ENCODE results near the gene GFY.

Gene GFY

DNA sequence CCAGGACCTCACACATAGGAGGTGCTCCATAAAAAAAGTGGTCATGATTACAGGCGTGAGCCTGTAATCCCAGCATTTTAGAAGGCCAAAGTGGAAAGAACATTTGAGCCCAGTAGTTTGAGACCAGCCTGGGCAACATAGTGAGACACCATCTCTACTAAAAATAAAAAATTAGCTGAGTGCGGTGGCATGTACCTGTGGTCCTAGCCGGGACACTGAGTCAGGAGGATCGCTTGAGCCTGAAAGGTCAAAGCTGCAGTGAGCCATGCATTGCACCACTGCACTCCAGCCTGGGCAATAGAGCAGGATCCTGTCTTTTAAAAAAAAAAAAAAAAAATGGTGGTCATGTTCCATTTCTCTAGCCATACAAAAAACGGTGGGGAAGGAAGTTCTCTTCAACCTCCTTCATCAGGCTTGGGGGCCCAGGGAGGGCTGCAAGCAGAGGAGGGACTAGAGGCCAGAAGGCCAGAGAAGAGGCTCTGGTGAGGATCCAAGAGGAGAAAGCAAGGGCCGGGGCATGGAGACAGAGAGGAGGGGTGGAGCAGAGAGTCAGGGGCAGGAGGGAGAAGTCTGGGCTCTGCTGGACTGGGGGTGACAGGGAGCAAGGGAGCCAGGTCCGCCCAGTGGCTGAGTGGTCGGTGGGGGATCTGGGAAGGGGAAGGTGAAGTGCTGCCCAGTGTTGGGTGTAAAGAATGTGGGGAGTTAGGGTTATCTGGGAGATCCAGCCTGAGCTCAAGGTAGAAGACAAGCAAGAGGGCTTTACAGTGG, 28.3 kb upstream of the GFY start:
- no peak for TF ChIP-seq CTCF (IDR thresholded peaks at IDR 0.05; ENCODE audit: low read depth, low read length, missing control alignments)

DNA sequence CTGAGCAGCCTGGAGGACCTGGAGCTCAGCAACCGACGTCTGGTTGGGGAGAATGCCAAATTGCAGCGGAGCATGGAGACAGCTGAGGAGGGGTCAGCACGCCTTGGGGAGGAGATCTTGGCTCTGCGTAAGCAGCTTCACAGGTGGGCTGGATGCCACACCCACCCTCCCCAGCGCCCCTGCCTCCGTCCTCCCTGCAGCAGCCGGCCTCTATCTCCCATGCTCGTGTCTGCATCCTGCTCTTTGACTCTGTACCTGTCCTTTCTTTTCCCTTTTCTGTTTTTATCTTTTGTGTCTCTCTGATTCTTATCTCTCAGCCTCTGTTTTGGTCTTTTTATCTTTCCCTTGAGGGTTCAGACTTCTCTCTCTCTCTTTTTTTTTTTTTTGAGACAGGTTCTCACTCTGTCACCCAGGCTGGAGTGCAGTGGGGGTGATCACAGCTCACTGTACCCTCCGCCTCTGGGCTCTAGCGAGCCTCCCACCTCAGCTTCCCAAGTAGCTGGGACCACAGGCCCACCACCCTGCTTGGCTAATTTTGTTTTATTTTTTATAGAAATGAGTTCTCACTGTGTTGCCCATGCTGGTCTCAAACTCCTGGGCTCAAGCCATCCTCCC, 27.1 kb upstream of the GFY start:
- DNase-seq (ENCODE audit: low read depth) = no peak
- TF ChIP-seq CTCF (IDR thresholded peaks at IDR 0.05; ENCODE audit: low read depth, low read length, missing control alignments) = no peak
- no peak overlapping the region for H3K4me3 ChIP-seq (ENCODE audit: low read depth, low read length)

More for the DNA sequence above, 28.3 kb upstream of the GFY start:
- DNase-seq (ENCODE audit: low read depth) = no peak
- H3K4me3 ChIP-seq (ENCODE audit: low read depth, low read length) = no peak overlapping the region

GRCh38 chr19:49398931-49399330, 26.3 kb upstream of the GFY start:
- no peak overlapping the region for H3K4me3 ChIP-seq (ENCODE audit: low read depth, low read length)
- DNase-seq (ENCODE audit: low read depth) = no peak
- TF ChIP-seq CTCF (IDR thresholded peaks at IDR 0.05; ENCODE audit: low read depth, low read length, missing control alignments) = no peak

- H3K4me3 ChIP-seq (ENCODE audit: low read depth, low read length) = no peak overlapping the region
- TF ChIP-seq CTCF (IDR thresholded peaks at IDR 0.05; ENCODE audit: low read depth, low read length, missing control alignments) = no peak
- no peak for DNase-seq (ENCODE audit: low read depth)
Measured at GRCh38 chr19:49400029-49400428, 25.2 kb upstream of the GFY start.

GRCh38 chr19:49403404-49404187, 21.6 kb upstream of the GFY start:
- TF ChIP-seq CTCF (IDR thresholded peaks at IDR 0.05; ENCODE audit: low read depth, low read length, missing control alignments) = no peak
- DNase-seq (ENCODE audit: low read depth) = no peak
- no peak overlapping the region for H3K4me3 ChIP-seq (ENCODE audit: low read depth, low read length)

- no peak for DNase-seq (ENCODE audit: low read depth)
- no peak for TF ChIP-seq CTCF (IDR thresholded peaks at IDR 0.05; ENCODE audit: low read depth, low read length, missing control alignments)
Measured at GRCh38 chr19:49407079-49407478, 18.1 kb upstream of the GFY start.

More at GRCh38 chr19:49407079-49407478, 18.1 kb upstream of the GFY start:
- H3K4me3 ChIP-seq (ENCODE audit: low read depth, low read length) = no peak overlapping the region

Data from GM12864 (cell line).